ENCODE results near the gene TXNL4A. TPM values are rescaled to one million over a fixed set of nuclear protein-coding genes. Genes with fewer than 3 reads are reported as not detected.

Gene TXNL4A
- total RNA-seq, 1 experiment from 2014 or later, result 178 TPM

DNA sequence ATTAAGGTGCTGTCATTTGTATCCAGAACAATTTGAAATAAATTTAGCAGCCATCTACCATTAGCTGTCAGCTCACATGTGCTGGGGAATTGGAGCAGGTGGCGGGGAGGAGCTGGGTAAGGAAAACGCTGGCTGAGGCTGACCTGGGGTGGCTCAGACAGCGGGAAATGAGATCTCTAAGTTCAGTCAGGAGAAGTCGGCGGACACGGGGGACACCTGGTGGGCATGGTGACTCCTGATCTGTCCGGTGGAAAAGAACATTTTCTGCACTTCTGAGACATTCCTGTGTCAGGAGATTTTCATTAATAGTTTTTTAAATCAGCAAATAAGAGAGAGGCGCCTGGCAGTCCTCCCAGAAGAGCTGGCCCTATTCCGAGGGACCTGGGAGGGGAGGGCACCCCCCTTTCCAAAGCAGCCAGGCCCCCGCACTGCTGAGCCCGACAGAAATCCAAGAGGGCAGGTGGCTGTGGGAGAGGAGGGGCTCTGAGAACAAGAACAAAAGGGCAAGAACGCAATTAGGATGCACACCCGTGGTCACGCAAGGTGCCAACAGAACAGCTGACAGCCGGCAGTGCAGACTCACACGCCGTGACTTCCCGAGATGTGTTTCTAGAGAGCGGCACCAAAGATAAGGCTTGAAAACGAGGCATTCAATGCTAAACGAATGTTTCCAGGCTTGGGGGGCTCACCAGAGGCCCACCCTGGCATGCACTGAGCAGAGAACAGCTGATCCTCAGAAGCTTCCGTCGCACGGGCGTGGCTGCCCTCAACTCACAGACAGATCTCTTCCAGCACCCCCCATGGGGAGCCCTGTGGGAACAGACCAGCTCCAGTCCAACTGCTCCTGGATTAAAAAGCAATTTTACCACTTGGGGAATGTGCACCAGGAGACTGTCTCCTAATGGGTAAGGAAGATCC, 63.3 kb downstream of the TXNL4A start:
- ATAC-seq, result no peak
- Histone ChIP-seq H3K27me3 (ENCODE audit: insufficient read depth, low read length) (no peaks in the 10 kb centered on the region), H3K79me2 (ENCODE audit: insufficient read depth, low read length) (peaks cover 63% of the 10 kb centered on the region), H3K9ac (ENCODE audit: low read length) (no peak overlapping the region), H3K4me1 (ENCODE audit: control insufficient read depth in 1 of 2, insufficient read depth in 2 of 2, low read length in 2 of 2) (no peaks in the 10 kb centered on the region), H2AFZ (ENCODE audit: low read depth, low read length, poor library complexity, severe bottlenecking) (no peak overlapping the region), H3K9me2 (ENCODE audit: insufficient read depth) (no peaks in the 10 kb centered on the region), H3K27ac (ENCODE audit: low read depth, low read length) (no peak overlapping the region), H3K4me2 (ENCODE audit: low read length) (no peak overlapping the region), H3K4me3 (replicated peaks in 1 of 2; ENCODE audit: low read depth in 1 of 2, low read length in 2 of 2) (no peak overlapping the region), H3K9me3 (ENCODE audit: control insufficient read depth in 1 of 2, insufficient read depth in 1 of 2, low read depth in 1 of 2, low read length in 2 of 2) (peaks cover 10 to 17% of the 10 kb centered on the region in 2 experiments; a peak in 3 of 4 replicates), H3K36me3 (ENCODE audit: control insufficient read depth in 1 of 2, insufficient read depth in 2 of 2, low read length in 2 of 2) (peaks cover 0 to 15% of the 10 kb centered on the region in 2 experiments), H4K20me1 (ENCODE audit: insufficient read depth) (no peaks in the 10 kb centered on the region)
- ChIA-PET RAD21 (ENCODE audit: low non-redundant PET in 1 of 2, low total read pairs in 2 of 2, uncharacterized antibody in 2 of 2, unreplicated experiment in 2 of 2) (no interaction called here), CTCF (no interaction called here), POLR2A (no interaction called here)
- intact Hi-C loops (cut with micrococcal nuclease), result no loop called here
- TF ChIP-seq, protein P1, sequence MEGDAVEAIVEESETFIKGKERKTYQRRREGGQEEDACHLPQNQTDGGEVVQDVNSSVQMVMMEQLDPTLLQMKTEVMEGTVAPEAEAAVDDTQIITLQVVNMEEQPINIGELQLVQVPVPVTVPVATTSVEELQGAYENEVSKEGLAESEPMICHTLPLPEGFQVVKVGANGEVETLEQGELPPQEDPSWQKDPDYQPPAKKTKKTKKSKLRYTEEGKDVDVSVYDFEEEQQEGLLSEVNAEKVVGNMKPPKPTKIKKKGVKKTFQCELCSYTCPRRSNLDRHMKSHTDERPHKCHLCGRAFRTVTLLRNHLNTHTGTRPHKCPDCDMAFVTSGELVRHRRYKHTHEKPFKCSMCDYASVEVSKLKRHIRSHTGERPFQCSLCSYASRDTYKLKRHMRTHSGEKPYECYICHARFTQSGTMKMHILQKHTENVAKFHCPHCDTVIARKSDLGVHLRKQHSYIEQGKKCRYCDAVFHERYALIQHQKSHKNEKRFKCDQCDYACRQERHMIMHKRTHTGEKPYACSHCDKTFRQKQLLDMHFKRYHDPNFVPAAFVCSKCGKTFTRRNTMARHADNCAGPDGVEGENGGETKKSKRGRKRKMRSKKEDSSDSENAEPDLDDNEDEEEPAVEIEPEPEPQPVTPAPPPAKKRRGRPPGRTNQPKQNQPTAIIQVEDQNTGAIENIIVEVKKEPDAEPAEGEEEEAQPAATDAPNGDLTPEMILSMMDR (IDR thresholded peaks at IDR 0.05 in 2 of 3, conservative IDR thresholded peaks at IDR 0.05 in 1 of 3; ENCODE audit: borderline replicate concordance in 1 of 3, insufficient read depth in 1 of 3, low read depth in 2 of 3, low read length in 2 of 3), result no peak
- TF ChIP-seq, protein P2, sequence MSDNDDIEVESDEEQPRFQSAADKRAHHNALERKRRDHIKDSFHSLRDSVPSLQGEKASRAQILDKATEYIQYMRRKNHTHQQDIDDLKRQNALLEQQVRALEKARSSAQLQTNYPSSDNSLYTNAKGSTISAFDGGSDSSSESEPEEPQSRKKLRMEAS (IDR thresholded peaks at IDR 0.05), result no peak
- TF ChIP-seq TCF7L2 (IDR thresholded peaks at IDR 0.05; ENCODE audit: borderline replicate concordance, extremely low read depth, insufficient read depth, insufficient read length) (no peak), EGR1 (IDR thresholded peaks at IDR 0.05; ENCODE audit: low read depth) (no peak), POLR2AphosphoS5 (IDR thresholded peaks at IDR 0.05; ENCODE audit: low read depth, low read length) (no peak), EZH2 (IDR thresholded peaks at IDR 0.05) (no peak), CBX3 (IDR thresholded peaks at IDR 0.05; ENCODE audit: low read depth) (no peak), ZNF274 (IDR thresholded peaks at IDR 0.05; ENCODE audit: low read depth, low read length) (no peak), SP1 (IDR thresholded peaks at IDR 0.05; ENCODE audit: low read depth) (no peak), YY1 (IDR thresholded peaks at IDR 0.05; ENCODE audit: extremely low read depth, insufficient replicate concordance, low read depth, low read length) (no peak), RAD21 (IDR thresholded peaks at IDR 0.05; ENCODE audit: low read depth) (no peak)
- TF ChIP-seq, protein P3, sequence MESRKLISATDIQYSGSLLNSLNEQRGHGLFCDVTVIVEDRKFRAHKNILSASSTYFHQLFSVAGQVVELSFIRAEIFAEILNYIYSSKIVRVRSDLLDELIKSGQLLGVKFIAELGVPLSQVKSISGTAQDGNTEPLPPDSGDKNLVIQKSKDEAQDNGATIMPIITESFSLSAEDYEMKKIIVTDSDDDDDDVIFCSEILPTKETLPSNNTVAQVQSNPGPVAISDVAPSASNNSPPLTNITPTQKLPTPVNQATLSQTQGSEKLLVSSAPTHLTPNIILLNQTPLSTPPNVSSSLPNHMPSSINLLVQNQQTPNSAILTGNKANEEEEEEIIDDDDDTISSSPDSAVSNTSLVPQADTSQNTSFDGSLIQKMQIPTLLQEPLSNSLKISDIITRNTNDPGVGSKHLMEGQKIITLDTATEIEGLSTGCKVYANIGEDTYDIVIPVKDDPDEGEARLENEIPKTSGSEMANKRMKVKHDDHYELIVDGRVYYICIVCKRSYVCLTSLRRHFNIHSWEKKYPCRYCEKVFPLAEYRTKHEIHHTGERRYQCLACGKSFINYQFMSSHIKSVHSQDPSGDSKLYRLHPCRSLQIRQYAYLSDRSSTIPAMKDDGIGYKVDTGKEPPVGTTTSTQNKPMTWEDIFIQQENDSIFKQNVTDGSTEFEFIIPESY (IDR thresholded peaks at IDR 0.05; ENCODE audit: extremely low read depth, insufficient replicate concordance, low read length), result no peak
- TF ChIP-seq, protein P4, sequence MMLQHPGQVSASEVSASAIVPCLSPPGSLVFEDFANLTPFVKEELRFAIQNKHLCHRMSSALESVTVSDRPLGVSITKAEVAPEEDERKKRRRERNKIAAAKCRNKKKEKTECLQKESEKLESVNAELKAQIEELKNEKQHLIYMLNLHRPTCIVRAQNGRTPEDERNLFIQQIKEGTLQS (IDR thresholded peaks at IDR 0.05), result no peak
- no TSS peak for BruUV-seq (replicated peaks)
- DNase-seq (ENCODE audit: low read depth, low spot score), result no peak
